Measurements from ENCODE around the gene FGGY.
"Not testable (repeated sequence)": the region's sequence is repeated elsewhere in the genome, so short reads cannot be mapped to it uniquely, and the experiment has no call there.

FGGY gene

DNA sequence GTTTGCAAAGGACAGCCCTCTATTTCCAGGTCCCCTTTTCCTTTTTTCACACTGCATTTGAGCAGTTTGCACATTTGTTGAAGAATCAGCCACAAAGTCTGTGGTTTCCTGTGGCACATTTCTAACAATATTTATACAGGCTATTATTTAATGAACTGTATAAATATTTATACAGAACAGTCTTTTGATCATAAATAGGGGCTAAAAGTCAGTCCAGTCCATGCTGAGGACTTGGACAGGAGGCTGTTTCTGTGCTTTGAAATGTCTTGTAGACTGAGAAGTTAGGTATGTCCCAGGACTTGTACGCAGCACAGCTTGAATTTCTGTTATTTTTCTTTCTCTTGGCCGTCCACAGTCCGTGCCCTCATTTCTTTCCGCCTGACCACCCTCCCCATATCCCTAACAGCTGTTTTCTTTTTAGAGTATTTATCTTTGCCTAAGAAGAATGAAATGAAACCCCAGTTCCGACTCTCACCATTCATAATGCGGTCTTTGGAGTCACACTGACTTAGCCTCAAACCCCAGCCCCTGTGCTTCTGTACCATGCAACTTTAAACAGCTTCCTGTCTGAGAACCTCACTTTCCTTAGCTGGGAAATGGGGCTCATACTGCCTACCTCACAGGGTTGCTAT, 19.7 kb downstream of the FGGY start:
- no peak for DNase-seq

DNA sequence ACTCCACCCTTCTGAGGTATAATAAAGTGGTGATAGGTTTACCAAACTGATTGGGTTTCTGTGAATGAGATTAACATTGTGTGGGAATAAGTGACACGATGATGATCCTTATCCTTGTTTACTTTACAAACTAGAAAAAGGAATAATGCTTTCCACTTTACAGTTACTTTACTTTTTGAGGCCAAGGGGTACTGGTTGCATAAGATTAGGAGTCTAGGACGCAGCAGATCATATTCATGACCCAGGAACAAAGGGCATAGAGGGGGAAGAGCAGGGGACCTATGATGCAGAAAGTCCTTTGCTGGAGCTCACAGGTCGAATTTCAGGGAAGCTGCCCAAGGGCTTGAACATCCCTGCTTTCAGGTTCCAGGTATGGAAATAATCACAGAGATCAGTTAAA, 20.4 kb downstream of the FGGY start:
- no peak for DNase-seq

DNA sequence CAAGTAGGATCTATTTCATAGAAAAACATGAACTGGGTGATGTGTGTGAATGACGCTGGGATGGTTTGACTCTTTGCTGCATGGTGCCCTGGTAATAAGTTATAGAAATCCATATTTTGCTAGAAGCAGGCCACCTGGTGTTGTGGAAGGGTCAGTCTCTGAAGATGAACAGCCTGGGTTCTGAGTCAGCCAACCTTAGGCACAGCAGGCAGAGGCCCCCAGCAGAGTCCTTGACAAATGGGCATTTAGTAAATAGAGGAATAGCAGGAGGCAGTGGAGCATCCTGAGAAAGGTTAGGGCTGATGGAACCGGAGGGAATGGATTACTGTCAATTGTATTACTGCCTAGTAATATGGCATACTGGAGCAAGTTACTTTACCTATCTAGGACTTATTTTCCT, 20.9 kb downstream of the FGGY start:
- DNase-seq = no peak

DNA sequence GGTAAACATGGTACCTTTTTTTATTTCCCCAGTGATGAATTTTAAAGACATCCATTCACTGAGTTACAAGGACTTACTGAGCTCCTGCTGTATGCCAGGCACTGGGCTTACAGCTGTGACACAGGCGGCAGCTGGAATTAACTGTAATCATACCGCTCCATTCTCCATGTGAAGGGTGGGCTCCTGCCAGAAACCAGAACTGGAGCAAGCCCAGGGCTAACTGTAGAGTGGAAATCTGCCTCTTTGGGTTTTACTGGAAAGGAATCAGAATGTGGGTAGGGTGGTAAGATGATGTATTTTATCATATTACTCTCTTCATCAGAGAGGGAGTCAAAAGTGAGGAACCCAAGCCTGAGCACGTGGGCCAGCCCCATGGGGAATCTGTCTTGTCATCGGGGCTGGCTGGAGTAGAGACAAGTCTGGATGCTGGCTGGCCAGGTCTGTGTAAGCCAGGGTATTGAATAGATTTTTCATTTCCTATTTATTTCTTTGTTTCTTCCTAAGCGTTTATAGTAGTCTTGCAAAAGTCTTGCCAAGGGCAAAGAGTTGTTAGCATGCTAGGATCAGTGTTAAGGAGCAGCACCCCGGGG, 21.5 kb downstream of the FGGY start:
- no peak for DNase-seq

DNA sequence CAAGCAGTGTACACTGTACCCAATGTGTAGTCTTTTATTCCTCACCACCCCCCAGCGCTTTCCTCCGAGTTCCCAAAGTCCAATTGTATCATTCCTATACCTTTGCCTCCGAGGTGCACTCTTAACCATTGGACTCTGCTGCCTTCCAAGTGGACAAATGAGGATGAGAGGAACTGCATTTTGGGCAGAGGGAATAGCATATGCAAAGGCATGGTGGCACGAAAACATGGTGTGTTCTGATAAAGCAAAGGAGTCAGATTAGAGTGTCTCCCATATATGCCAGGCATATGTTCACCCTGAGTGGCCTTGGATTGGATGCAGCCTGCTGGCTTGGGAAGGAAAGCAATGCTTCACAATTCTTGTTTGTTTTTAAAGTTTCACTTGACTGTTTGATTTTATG, 25.5 kb downstream of the FGGY start:
- DNase-seq = no peak

DNA sequence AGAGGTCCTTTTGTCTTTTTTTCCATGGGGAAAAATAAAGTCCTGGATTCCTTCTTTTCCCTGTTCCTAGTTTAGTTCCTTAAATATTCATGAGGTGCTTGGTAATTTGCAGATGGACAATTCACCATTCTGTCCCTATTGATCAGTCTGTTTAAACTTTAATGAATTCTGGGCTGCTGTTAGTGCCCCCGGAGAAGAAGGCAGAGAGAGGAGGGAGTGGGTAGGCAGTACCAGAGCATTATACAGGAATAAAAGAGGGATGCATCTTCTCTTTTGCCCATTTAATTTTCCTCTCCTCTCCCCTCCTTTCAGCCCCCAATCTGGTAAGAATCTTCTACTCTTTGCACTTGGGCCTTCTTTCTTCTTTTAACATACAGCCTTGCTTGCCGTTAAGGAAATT, 25.9 kb downstream of the FGGY start:
- DNase-seq = no peak

DNA sequence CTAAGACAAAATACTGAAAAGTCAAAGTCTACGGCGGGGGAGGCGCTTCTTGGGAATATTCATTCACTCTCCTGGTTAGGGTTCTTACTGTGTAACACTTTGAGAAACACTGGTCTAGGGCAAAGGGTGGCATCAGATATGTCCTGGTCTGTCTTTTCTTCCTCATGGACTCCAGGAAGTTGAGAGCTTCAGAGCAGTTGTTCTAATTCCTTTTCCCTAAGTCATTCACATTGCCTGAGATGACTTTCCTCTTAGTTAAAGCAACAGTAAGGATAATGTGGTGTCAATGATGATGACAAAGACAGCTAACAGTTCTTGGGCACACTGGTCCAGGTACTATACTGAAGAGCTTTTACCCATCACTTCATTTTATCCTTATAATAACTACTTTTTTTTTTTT, 27.0 kb downstream of the FGGY start:
- DNase-seq = no peak

DNA sequence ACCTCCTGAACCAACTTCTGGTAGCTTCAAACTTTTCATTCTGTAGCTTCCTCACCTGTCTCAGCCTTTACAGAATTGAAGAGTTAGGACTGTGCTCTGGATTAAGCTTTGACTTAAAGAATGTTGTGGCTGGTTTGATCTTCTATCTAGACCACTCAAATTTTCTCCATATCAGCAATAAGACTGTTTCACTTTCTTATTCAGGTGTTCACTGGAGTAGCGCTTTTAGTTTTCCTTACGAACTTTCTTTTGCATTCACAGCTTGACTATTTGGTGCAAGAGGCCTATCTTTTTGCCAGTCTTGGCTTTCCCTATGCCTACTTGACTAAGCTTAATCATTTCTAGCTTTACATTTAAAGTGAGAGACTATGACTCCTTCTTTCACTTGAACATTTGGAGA, 31.5 kb downstream of the FGGY start:
- DNase-seq = no peak

DNA sequence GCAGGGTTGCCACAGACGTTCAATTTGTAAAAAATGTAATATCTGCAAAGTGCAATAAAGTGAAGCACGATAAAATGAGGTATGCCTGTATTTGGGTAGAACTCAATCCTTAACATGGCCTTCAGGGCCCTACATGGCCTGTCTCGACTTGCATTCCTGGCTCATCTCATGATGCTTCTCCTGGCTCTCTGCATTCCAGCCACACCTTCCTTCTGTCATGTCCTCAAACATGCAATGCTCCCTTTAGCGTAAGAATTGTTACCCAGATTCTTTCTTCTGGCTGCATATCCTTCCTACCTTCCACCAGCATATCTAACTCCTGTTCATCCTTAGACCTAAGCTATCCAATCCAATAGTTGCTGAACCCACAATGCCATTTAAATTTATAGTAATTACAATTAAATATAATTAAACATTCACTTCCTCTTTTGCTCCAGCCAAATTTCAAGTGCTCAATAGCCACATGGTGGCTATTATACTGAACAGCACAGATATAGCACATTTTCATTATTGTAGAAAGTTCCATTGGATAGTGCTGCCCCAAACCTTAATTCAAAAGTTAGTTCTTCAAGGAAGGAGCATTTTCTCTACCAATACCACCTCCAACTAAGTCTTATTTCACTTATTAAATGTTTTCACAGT, 32.6 kb downstream of the FGGY start:
- no peak for DNase-seq

DNA sequence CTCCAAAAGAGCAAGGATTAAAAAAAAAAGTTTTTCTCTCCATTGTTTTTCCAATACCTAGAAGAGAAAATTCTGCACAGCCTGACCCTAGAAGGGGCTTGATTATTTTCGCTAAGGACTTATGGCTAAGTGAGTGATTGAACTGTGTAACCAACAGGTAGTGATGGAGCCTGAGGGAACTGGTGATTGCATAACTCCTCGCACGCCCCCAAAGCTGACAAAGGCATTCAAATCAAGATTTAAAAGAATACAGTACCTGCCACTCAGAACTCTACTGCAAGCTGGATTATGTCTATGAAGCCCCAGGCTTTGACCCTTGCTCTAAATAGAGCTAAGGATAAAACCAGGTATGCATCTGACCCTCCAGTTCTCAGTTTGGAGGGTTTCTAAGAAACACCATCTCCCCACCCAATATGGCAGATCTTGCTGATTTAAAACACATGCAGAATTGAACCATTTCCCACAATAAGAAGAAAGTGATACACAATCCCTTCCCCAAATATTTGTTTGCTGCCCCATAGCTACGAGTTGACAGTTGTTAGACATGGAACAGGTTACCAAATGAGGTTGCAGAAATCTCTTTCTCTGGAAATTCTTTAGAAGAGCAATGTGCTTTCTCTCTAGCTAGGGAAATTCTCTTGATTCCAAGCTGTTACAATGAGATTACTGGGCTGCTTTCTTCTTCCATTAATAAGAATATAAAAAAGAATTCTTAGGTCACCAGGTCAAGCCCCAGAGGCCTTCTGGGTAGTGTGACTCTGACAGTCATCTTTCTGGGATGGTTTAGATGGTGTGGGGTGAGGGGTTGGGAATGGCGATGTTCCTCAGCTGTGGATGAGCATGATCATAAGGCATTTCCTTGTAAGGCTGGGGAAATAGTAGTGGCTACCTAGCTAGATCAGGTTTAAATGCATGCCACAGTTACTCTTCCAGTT, 35.1 kb downstream of the FGGY start:
- DNase-seq = no peak

DNA sequence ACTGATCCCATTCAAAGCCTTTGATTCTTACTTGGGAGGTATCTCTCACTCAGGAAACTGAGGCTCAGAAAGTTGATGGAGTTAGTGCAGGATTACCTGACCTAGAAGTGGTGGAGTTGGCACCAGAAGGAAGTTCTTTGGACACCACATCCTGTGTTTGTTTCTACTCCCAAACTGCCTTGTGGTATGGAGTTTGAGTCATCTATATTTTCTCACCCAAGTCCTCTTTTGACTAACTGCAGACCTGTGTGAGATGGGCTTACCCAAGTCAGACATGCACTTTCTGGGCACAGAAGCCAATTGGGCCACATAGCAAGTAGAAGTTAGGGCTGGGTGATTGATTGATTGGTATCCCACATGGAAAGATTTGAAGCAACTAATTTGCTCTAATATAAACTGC, 36.1 kb downstream of the FGGY start:
- no peak for DNase-seq

DNA sequence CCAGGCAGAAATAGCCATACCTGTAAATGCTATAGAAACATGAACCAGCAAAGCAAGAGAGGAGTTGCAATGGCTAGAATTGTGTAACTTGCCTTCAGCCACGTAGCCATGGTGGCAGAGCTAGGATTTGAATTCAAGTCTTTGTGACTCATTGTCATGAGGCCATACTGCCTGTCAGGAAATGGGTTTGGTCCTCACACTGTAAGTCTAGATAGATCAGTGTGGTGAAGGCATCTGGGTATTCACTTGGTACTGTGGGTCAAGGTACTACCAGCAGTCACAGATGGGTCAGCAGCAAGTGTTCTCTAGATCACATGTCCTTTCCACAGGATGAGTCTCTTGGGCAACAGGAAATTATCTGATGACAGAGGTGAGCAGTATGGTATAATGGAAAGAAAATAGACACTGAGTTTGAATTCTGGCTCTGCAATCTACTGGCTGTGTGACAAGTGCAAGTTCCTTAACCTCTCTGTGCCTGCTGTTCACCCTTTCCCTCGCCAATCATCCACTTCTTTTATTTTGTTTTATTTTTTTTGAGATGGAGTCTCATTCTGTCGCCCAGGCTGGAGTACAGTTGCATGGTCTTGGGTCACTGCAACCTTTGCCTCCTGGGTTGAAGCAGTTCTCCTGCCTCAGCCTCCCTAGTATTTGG, 36.9 kb downstream of the FGGY start:
- DNase-seq = no peak

DNA sequence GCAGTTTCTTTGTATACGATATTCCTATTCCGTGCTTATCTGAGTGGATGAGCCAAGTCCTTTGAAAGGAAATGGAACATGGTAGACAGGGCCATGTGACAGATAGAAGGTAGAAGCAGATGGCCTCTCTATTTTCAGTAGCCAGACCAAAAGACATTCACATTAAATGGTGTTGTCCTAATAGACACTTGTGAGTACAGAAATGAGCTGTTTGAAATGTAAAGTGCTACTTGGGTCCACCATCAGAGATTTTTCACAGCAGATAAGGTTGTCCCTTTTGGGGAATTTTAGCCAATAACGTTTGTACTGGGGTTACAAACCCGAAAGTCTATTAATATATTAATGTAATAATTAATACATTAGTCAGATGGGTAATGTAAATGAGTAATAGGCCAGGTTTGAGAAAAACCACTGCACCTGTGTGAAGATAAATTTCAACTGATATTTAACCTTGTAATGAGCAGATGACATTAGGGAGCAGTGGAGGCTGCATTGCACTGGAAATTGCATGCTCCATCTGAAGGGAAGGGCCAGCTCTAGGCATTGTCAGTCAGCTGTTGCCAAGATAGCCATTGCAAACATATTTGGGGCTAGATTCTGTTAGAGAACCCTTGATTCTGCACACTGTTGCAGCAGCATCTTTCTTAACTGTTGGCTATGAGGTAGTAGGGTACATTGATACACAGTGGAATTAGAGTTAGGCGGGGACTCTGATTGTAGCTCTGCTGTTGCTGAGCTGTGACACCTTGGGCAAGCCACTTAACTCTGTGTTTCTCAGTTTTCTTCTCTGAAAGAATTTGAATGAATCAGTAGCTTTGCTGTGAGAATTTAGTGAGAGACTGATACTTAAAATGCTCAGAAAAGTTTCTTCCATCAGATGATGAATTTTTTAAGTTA, 43.8 kb downstream of the FGGY start:
- no peak for DNase-seq

DNA sequence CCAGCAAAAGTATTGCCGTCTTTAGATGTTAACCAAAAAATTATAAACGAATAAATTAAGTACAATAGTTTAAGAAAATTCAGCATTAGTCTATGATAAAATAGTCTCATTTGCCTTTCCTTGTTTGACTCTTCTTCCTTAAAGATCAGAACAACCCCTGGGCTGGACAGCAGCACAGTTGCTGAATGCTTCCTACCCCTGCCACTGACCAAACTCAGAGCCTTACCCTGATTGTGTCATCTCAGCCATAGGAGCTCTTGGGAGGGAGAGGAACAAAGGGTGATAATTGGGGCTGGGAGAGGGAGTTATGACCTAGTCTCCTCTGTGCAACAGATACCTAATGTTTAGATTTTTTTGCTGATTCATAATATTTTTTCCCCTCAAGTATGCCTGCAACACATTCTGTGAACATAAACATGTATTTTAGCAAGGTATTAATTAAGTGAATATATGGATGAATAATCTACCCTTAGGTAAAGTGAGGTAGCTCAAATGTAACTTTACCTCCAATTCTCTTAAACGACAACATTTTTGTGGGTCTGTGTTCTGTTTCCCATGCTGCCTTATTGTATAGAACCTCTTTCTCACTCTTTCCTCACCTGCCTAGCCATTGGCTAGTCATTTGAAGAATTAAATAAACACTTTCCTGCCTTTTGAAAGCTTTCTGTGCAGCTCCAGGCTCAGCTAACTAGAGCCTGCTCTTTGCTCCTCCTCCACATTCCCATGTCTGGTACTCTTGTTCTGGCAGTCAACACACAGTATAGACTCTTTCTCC, 46.1 kb downstream of the FGGY start:
- DNase-seq = no peak

DNA sequence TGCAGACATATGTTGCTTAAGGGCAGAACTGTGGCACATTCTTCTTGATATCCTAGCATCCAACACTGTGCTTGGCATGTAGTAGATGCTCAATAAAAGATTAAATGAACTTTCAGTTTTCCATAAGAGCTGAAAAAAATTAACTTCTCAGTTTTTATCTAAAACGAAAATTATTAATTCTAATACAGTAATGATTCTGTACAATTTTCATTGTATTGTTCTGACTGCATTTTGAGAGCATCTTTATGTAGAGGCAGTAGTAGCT, 46.6 kb downstream of the FGGY start:
- DNase-seq = no peak

DNA sequence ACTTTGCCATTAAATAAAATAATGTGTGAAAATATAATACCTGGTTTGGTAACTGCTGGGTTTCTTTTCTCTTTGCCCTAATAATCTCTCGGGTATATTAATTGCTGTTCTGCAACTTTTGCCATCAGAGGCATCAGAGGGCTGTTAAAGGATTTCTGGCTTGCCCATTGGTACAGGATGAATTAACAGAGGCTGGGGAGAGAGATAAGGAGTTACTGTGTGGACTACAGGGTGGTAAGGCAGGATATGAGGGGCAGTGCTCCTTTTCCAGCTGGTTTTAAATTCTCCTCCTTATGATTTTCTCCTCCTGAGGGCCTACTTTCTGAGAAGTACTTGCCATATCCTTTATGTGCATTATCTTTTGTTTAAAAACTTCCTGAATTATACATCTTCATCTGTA, 48.3 kb downstream of the FGGY start:
- no peak for DNase-seq

DNA sequence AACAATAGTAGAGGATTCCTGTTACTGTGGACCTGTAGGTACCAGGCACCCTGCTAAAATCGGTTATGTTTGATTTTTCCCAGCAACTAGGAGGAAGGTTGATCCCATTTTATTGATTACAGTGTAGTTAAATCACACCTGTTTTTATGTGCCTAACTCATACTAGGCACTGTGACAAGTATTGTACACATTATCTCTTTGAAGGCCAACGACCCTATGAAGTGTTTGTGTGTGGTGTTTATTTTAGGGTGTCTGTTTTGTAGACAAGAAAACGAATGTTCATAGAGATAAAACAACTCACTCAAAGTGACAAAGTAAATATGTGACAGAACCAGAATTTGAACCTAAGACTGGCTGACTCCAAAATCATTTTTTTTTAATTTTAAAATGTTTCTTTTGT, 49.5 kb downstream of the FGGY start:
- no peak for DNase-seq

DNA sequence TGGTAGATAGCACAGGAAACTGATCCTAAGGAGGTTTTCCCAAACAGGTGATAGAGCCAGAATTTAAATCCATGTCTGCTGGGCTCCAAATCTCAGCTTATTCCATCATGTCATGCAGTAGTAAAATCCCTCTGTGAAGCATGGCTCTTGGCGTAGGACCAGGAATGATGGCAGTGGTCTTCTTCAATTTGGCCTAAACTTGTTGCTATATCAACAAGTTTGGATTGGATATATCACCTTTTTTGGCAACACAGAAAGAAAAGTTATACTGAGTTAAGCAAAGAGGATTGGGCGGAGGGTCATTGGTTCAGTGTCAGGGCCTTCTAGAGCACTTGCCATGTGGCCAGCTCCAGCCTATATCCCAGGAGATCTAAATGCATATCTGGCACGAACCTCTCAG, 52.2 kb downstream of the FGGY start:
- DNase-seq = no peak

DNA sequence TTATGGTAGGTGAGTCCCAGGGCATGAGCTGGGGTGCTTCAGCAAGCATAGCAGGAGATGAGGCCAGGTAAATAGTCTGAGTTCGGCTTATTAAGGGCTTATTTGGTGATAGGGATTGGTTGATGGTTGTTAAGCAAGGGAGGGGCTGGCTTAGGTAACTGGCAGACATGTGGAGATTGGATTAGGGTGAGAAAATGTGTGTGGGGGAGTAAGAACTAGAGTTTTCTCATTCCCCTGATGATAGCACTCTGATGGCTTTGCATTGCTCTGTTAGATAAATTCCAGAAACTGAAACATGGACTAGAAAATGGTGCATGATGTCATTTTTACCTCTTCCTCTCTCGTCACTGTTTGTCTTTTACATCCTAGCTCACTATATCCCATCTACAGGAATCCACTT, 53.6 kb downstream of the FGGY start:
- no peak for DNase-seq

DNA sequence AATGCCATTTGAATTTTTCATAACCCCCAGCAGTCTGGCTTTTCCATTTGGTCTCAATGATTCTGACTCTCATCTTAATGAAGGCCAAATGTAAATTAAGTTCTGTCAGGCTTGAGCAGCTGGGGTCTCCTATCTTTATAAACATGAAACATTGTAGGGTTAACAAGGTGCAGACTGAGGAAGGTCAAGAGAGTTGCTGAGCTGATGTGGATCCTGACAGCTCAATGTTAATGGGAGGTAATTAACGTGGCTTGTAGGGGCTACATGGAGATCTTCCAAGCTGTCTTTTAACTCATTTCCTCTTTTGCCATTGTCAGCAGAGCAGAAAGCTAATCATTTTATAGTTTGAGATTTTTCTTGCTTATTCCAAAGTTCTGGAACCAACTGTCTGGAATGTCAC, 55.2 kb downstream of the FGGY start:
- no peak for DNase-seq

DNA sequence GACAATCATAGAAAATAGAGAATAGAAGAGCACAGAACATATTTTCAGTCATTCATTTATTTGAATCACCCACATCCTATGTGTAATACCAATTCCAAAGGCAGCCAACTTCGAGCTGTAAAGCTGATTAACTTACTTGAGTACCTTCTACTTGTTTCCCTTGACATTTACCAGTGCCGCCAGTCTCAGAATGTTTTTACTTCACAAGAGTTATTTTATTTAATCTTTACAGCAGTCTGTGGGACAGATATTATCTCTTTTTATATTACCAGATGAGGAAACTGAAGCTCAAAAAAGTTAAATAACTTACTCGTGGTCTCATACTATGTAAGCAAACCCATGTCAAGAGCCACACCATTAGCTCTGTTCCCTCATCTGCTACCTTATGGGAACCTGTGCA, 56.6 kb downstream of the FGGY start:
- DNase-seq = no peak

DNA sequence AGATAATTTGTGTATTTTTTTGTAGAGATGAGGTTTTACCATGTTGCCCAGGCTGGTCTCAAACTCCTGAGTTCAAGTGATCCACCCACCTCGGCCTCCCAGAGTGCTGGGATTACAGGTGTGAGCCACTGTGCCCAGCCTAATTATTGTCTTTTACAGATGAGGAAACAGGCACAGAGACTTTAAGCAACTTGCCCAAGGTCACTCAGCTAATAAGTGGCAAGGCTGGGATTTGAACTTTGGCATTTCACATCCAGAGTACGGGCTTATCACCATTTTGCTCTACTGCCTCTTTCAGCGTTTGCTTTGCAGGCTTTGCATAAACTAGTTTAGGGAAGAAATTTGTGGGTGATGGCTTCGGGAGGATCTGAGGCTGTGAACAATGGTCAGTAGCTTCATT, 57.3 kb downstream of the FGGY start:
- DNase-seq = not testable (repeated sequence)
